ENCODE data around the gene NTNG1.

NTNG1 gene

GRCh38 chr1:107524301-107524700, 383.5 kb downstream of the NTNG1 start:
- DNase-seq, result no peak

- DNase-seq, result no peak
Measured at GRCh38 chr1:107525145-107525544, 384.3 kb downstream of the NTNG1 start.

DNA sequence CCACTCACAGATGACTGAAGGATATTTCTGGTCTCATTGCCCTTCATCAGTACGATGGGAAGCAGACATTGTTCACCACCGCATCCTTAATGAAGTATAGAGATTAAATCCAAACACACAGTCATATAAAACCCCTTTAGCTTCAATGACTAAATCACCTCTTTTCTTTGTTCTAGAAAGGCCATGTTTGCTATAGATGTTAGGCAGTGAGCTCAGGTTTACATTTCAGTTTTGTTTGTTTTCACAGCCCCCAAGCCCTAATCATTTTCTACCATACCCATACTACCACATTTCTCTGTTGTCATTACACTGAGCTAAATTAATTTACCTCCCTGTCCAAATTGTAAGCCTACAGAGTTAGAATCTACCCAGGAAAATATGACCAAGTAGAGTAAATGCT, 385.1 kb downstream of the NTNG1 start:
- DNase-seq, result no peak

DNA sequence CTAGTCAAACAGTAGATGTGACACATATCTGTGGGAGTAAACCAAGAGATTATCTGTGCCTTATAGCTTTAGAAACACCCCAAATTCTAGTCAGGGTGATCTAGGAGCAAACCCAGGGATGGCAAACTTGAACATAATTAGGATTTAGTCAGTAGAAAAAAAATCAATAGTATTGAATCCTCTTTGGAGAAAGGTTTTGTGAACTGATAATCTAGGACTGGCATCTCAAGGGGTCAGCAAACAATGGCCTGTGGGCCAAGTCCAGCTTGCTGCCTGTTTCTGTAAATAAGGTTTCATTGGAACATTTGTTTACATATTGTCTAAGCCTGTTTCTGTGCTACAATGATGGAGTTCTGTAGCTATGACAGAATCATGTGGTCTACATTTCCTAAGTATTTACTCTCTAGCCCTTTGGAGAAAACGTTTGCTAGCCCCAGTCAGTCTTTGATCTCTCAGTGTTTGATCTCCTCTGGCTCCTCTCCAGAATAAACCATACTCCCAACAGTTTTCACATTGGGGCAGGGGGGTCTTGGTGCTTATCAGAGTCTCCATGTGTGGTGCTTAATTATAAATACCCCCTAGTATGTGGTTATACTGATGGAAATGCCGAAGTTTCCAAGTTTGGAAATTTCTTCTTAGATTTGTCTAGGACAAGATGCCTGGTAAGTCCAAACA, 385.8 kb downstream of the NTNG1 start:
- no peak for DNase-seq

- DNase-seq, result peak; percentile 32
Measured at GRCh38 chr1:107529511-107530149, 388.8 kb downstream of the NTNG1 start.

DNA sequence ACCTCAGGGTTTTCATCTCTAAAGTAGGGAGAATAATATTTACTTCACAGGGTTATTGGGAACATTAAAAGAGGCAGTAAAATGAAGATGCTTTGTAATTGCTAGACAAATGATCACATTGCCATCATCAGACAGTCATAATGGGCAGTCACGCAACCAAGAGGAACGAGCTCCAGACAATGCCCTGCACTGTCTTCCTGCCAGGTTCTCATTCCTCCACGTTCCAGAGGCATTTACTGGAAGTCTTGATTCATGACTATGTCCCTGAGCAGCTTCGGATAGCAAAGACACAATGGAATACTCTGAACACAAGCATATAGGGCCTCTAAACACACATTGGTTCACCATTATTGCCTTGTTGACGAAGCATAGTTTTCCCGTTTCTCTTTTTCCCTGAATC, 389.7 kb downstream of the NTNG1 start:
- no peak for DNase-seq

DNA sequence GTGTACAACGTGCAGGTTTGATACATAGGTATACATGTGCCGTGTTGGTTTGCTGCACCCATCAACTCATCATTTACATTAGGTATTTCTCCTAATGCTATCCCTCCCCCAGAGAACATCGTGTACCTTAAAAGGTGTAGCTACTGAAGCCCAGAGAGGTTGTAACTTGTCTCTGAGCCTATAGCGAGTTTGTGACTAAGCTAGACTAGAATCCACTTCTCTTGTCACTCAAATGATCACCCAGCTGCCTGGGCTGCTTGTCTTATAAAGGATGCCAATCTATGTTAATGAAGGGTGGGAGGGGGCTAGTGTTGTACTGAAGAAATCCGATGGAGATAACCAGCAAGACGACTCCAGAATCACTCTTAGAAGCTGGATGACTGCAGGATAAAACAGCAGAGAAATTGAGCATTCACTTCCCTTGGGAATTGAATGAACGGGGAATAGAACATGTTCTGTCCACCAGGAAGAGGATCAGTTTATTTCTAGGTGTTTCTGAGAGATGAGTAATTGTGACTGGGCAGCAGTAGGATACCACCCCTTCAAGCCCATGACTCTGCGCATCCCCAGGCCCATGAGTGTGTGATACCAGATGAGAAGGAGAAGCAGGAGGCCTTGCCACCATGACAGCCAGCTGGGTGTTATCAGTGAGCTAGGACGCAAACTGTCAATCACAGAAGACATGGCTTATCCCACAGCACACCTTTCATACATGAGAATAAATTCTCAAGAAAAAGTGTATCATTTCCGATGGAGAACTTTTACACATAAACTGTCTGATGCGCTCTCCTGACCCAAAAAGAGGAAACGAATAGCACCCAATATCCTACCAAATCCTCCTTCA, 390.4 kb downstream of the NTNG1 start:
- DNase-seq, result no peak

- no peak for DNase-seq
Measured at GRCh38 chr1:107532318-107532717, 391.5 kb downstream of the NTNG1 start.

All from HCEC 1CT (cell line).